BE2C (cell line): Measurements from ENCODE around the gene GRK4.
"Not testable (repeated sequence)": the region's sequence is repeated elsewhere in the genome, so short reads cannot be mapped to it uniquely, and the experiment has no call there.

Source experiments
- DNase-seq: peaks from one replicate; pipeline ENCODE4 v3.0.0-alpha.2; 2020
- H3K27me3 ChIP-seq: fragments of 250-450 bp; sonication (Bioruptor Pico); 2 replicates; pipeline ENCODE4 v1.5.1; 2020; ENCODE audit warnings: mild to moderate bottlenecking
- H3K36me3 ChIP-seq: fragments of 250-450 bp; sonication (Bioruptor Pico); 2 replicates; pipeline ENCODE4 v1.5.1; 2020; ENCODE audit warnings: mild to moderate bottlenecking
- H3K4me1 ChIP-seq: fragments of 250-450 bp; sonication (Bioruptor Pico); 2 replicates; pipeline ENCODE4 v1.5.1; 2020
- H3K4me3 ChIP-seq: 2 replicates; pipeline ENCODE4 v1.5.1; 2011; ENCODE audit warnings: low read depth, low read length
- H3K9me3 ChIP-seq: fragments of 250-450 bp; sonication (Bioruptor Pico); 2 replicates; pipeline ENCODE4 v1.5.1; 2020
- CTCF ChIP-seq: IDR thresholded peaks from 2 replicates; pipeline ENCODE4 v1.5.1; 2012; ENCODE audit warnings: mild to moderate bottlenecking, low read depth, low read length

The GRK4 gene

GRCh38 chr4:3046162-3046561, 82.8 kb downstream of the GRK4 start:
- no peak for DNase-seq
- Histone ChIP-seq H3K4me3 (no peak overlapping the region), H3K4me1 (no peaks in the 10 kb centered on the region), H3K9me3 (no peaks in the 10 kb centered on the region), H3K27me3 (no peaks in the 10 kb centered on the region), H3K36me3 (no peaks in the 10 kb centered on the region)
- TF ChIP-seq CTCF: no peak

- Histone ChIP-seq H3K4me1 (no peaks in the 10 kb centered on the region), H3K4me3 (no peak overlapping the region), H3K9me3 (no peaks in the 10 kb centered on the region), H3K27me3 (no peaks in the 10 kb centered on the region), H3K36me3 (no peaks in the 10 kb centered on the region)
- TF ChIP-seq CTCF: no peak
- DNase-seq: no peak
Measured at GRCh38 chr4:3046623-3047022, 83.3 kb downstream of the GRK4 start.

GRCh38 chr4:3047464-3048286, 84.3 kb downstream of the GRK4 start:
- Histone ChIP-seq H3K4me1 (no peaks in the 10 kb centered on the region), H3K9me3 (no peaks in the 10 kb centered on the region), H3K36me3 (no peaks in the 10 kb centered on the region), H3K27me3 (no peaks in the 10 kb centered on the region), H3K4me3 (no peak overlapping the region)
- TF ChIP-seq CTCF: peak; percentile 85
- peak; percentile 80 for DNase-seq

GRCh38 chr4:3051141-3051897, 87.9 kb downstream of the GRK4 start:
- DNase-seq, H3K9me3 ChIP-seq, H3K27me3 ChIP-seq, H3K4me1 ChIP-seq, H3K36me3 ChIP-seq, H3K4me3 ChIP-seq: not testable (repeated sequence)

- no peak for DNase-seq
- Histone ChIP-seq H3K27me3 (no peaks in the 10 kb centered on the region), H3K9me3 (no peaks in the 10 kb centered on the region), H3K4me3 (no peak overlapping the region), H3K4me1 (no peaks in the 10 kb centered on the region), H3K36me3 (no peaks in the 10 kb centered on the region)
- no peak for TF ChIP-seq CTCF
Measured at GRCh38 chr4:3054169-3054759, 90.9 kb downstream of the GRK4 start.

GRCh38 chr4:3059943-3060342, 96.6 kb downstream of the GRK4 start:
- Histone ChIP-seq H3K27me3 (no peaks in the 10 kb centered on the region), H3K4me3 (no peak overlapping the region), H3K36me3 (no peaks in the 10 kb centered on the region), H3K4me1 (no peaks in the 10 kb centered on the region), H3K9me3 (no peaks in the 10 kb centered on the region)
- TF ChIP-seq CTCF: no peak
- DNase-seq: no peak
